ENCODE results near the gene ZBTB49.

DNA sequence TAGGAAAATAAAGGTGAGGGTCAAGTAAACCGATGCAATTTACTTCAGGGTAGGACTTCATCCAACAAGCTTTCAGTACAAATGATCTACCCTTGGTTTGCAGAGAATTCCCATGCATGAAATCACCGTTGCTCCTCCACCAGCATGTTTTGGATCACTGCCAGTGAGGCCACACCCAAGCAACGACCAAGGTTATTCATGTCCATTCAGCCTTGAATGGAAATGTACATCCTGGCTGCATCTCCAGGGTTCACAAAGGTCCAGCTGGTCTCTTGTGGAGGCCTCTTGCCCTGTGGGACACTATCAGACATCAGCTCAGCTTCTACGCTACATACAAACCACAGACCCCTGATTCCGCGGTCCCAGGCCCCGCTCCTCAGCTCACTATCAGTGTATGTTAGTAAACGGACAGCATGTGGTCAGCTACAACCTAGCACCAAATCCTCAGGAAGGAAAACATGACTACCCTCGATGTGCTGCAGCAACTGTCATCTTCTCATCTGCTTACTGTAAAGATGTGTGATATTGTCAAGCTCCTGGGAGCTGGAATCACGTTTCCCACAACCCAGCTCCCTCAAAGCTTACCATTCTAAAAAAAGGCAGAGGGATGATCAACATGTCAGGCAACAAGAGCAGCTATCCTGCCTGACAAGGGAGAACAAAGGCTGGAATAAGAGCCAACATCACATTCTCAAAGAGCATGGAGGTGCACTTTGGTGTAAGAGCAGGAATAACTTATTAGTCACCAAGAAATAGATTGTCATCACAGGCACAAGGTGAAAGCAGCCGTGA, 5.0 kb upstream of the ZBTB49 start:
- TF ChIP-seq TAF1 (IDR thresholded peaks at IDR 0.05; ENCODE audit: borderline replicate concordance, insufficient read depth, low read length) (no peak), POLR2AphosphoS5 (IDR thresholded peaks at IDR 0.05; ENCODE audit: low read depth, low read length) (no peak), SIN3A (IDR thresholded peaks at IDR 0.05; ENCODE audit: borderline replicate concordance, insufficient read depth, low read length) (no peak)
